ENCODE data around the gene CHADL. TPM values are rescaled to one million over a fixed set of nuclear protein-coding genes. Genes with fewer than 3 reads are reported as not detected.

Gene CHADL
- total RNA-seq, 1 donor, result 0.43 TPM

GRCh38 chr22:41222846-41223507, 17.8 kb downstream of the CHADL start:
- H3K4me3 ChIP-seq (ENCODE audit: low read depth, low read length), result no peak overlapping the region
- no peak for TF ChIP-seq CTCF (IDR thresholded peaks at IDR 0.05; ENCODE audit: insufficient read depth, low read depth, low read length)
- DNase-seq (ENCODE audit: low read depth), result no peak

- TF ChIP-seq CTCF (IDR thresholded peaks at IDR 0.05; ENCODE audit: insufficient read depth, low read depth, low read length), result no peak
- peak overlapping the region; percentile 29 for H3K4me3 ChIP-seq (ENCODE audit: low read depth, low read length)
- DNase-seq (ENCODE audit: low read depth), result peak; percentile 93
Measured at GRCh38 chr22:41217553-41218157, 23.1 kb downstream of the CHADL start.

GRCh38 chr22:41216984-41217383, 23.7 kb downstream of the CHADL start:
- DNase-seq (ENCODE audit: low read depth), result peak; percentile 57
- H3K4me3 ChIP-seq (ENCODE audit: low read depth, low read length), result peak overlapping the region; percentile 29
- TF ChIP-seq CTCF (IDR thresholded peaks at IDR 0.05; ENCODE audit: insufficient read depth, low read depth, low read length), result no peak

GRCh38 chr22:41215926-41216325, 24.8 kb downstream of the CHADL start:
- H3K4me3 ChIP-seq (ENCODE audit: low read depth, low read length), result peak overlapping the region; percentile 26
- DNase-seq (ENCODE audit: low read depth), result no peak
- no peak for TF ChIP-seq CTCF (IDR thresholded peaks at IDR 0.05; ENCODE audit: insufficient read depth, low read depth, low read length)

GRCh38 chr22:41215409-41215808, 25.3 kb downstream of the CHADL start:
- TF ChIP-seq CTCF (IDR thresholded peaks at IDR 0.05; ENCODE audit: insufficient read depth, low read depth, low read length), result no peak
- H3K4me3 ChIP-seq (ENCODE audit: low read depth, low read length), result no peak overlapping the region
- no peak for DNase-seq (ENCODE audit: low read depth)

DNA sequence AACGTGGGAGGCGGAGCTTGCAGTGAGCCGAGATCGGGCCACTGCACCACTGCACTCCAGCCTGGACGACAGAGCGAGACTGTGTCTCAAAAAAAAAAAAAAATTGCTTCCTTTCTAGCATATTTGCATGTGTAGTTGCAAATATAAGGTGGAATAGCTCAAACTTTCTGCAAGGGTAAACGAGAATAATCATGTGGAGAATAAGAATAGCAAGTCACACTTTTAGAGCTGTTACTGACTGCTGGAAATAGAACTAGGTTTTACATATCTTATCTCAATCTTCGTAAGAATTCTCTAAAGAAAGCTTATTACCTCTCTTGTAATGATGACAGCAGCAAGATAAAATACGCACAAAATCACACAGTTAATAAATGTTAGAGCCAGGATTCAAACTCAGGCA, 34.0 kb downstream of the CHADL start:
- TF ChIP-seq CTCF (IDR thresholded peaks at IDR 0.05; ENCODE audit: insufficient read depth, low read depth, low read length), result no peak
- no peak for DNase-seq (ENCODE audit: low read depth)
- H3K4me3 ChIP-seq (ENCODE audit: low read depth, low read length), result no peak overlapping the region
